ENCODE measurements around the gene FANCF. TPM values are rescaled to one million over a fixed set of nuclear protein-coding genes. Genes with fewer than 3 reads are reported as not detected.

Gene FANCF
- total and polyA plus RNA-seq, 2 donors (not counting 1 experiment from before 2014, with no cell fraction given), result 4.3 to 26.6 TPM

DNA sequence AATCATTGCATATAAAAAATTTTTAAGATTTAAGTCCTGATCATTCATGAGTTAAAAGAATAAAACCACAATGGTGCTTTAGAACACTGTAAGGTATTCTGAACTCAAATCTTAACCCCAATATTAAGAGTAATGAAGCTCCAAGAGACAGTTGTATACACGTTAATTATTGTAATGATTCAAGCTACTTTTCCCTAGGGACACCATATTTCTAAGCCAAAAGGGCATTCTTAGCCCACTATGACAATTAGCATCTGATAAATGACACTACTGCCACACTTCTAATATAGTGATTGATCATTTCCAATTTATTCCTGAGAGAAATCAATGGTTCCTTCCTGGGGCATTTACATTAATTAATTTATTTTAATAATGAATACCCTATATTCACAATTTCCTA is 21.7 kb downstream of the FANCF start:
- Histone ChIP-seq H2AFZ (ENCODE audit: insufficient read depth, low read depth, low read length, poor library complexity, severe bottlenecking) (no peak overlapping the region), H3K4me1 (ENCODE audit: control insufficient read depth in 2 of 2, insufficient read depth in 2 of 2, low read length in 2 of 2) (no peaks in the 10 kb centered on the region), H3K4me2 (replicated peaks; ENCODE audit: low read depth, low read length, poor library complexity, severe bottlenecking) (no peak overlapping the region), H4K20me1 (ENCODE audit: control insufficient read depth, insufficient read depth, low read length, poor library complexity, severe bottlenecking) (no peaks in the 10 kb centered on the region), H3K27ac (ENCODE audit: low read length in 2 of 2) (no peak overlapping the region), H3K9ac (ENCODE audit: low read length) (no peak overlapping the region), H3K36me3 (replicated peaks in 1 of 2; ENCODE audit: control extremely low read depth in 1 of 2, control insufficient read depth in 1 of 2, extremely low read depth in 1 of 2, insufficient read depth in 2 of 2, low read length in 1 of 2) (no peaks in the 10 kb centered on the region), H3K79me2 (ENCODE audit: control insufficient read depth, insufficient read depth, low read length) (no peaks in the 10 kb centered on the region), H3K27me3 (replicated peaks in 1 of 4; ENCODE audit: control extremely low read depth in 1 of 4, control insufficient read depth in 3 of 4, insufficient read depth in 4 of 4, low read length in 3 of 4) (peaks cover 0 to 6% (median 0%) of the 10 kb centered on the region in 4 experiments), H3K9me3 (ENCODE audit: control extremely low read depth in 1 of 3, control insufficient read depth in 2 of 3, insufficient read depth in 1 of 3, low read length in 2 of 3) (no peaks in the 10 kb centered on the region), H3K4me3 (ENCODE audit: control extremely low read depth in 1 of 5, extremely low read depth in 1 of 5, insufficient read depth in 1 of 5, low read depth in 2 of 5, low read length in 4 of 5) (no peak overlapping the region)
- Mint-ChIP-seq H3K27me3 (peaks cover 9% of the 10 kb centered on the region), H3K27ac (no peak overlapping the region), H3K4me3 (no peak overlapping the region), H3K4me1 (no peaks in the 10 kb centered on the region), H3K9me3 (ENCODE audit: insufficient read depth) (no peaks in the 10 kb centered on the region)
- ChIA-PET CTCF (no interaction called here), POLR2A (no interaction called here)
- ATAC-seq (ENCODE audit: low read depth) (no peak), DNase-seq (no peak)
- intact Hi-C loops (cut with micrococcal nuclease), result no loop called here
- WGBS (ENCODE audit: insufficient coverage), result no CpG with 5 or more reads among the region's 1 CpG
- TF ChIP-seq EZH2 (IDR thresholded peaks at IDR 0.05; ENCODE audit: borderline replicate concordance, insufficient read depth, low read depth, low read length, poor library complexity, severe bottlenecking), result no peak
- TF ChIP-seq, protein P1, sequence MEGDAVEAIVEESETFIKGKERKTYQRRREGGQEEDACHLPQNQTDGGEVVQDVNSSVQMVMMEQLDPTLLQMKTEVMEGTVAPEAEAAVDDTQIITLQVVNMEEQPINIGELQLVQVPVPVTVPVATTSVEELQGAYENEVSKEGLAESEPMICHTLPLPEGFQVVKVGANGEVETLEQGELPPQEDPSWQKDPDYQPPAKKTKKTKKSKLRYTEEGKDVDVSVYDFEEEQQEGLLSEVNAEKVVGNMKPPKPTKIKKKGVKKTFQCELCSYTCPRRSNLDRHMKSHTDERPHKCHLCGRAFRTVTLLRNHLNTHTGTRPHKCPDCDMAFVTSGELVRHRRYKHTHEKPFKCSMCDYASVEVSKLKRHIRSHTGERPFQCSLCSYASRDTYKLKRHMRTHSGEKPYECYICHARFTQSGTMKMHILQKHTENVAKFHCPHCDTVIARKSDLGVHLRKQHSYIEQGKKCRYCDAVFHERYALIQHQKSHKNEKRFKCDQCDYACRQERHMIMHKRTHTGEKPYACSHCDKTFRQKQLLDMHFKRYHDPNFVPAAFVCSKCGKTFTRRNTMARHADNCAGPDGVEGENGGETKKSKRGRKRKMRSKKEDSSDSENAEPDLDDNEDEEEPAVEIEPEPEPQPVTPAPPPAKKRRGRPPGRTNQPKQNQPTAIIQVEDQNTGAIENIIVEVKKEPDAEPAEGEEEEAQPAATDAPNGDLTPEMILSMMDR (IDR thresholded peaks at IDR 0.05), result no peak

GRCh38 chr11:22602504-22602903 is 23.1 kb downstream of the FANCF start:
- Mint-ChIP-seq H3K27ac (no peak overlapping the region), H3K9me3 (ENCODE audit: insufficient read depth) (no peaks in the 10 kb centered on the region), H3K27me3 (peaks cover 9% of the 10 kb centered on the region), H3K4me1 (no peaks in the 10 kb centered on the region), H3K4me3 (no peak overlapping the region)
- ChIA-PET POLR2A (no interaction called here), CTCF (no interaction called here)
- no peak overlapping the region for H2AFZ ChIP-seq (ENCODE audit: insufficient read depth, low read depth, low read length, poor library complexity, severe bottlenecking)
- no peaks in the 10 kb centered on the region for H4K20me1 ChIP-seq (ENCODE audit: control insufficient read depth, insufficient read depth, low read length, poor library complexity, severe bottlenecking)
- TF ChIP-seq EZH2 (IDR thresholded peaks at IDR 0.05; ENCODE audit: borderline replicate concordance, insufficient read depth, low read depth, low read length, poor library complexity, severe bottlenecking), result no peak
- TF ChIP-seq, protein P1 (IDR thresholded peaks at IDR 0.05), result no peak
- H3K9ac ChIP-seq (ENCODE audit: low read length), result no peak overlapping the region
- no peaks in the 10 kb centered on the region for H3K79me2 ChIP-seq (ENCODE audit: control insufficient read depth, insufficient read depth, low read length)
- no peaks in the 10 kb centered on the region for H3K36me3 ChIP-seq (replicated peaks in 1 of 2; ENCODE audit: control extremely low read depth in 1 of 2, control insufficient read depth in 1 of 2, extremely low read depth in 1 of 2, insufficient read depth in 2 of 2, low read length in 1 of 2)
- intact Hi-C loops (cut with micrococcal nuclease), result no loop called here
- no peak overlapping the region for H3K27ac ChIP-seq (ENCODE audit: low read length in 2 of 2)
- DNase-seq (no peak), ATAC-seq (ENCODE audit: low read depth) (no peak)
- no peak overlapping the region for H3K4me2 ChIP-seq (replicated peaks; ENCODE audit: low read depth, low read length, poor library complexity, severe bottlenecking)
- H3K4me3 ChIP-seq (ENCODE audit: control extremely low read depth in 1 of 5, extremely low read depth in 1 of 5, insufficient read depth in 1 of 5, low read depth in 2 of 5, low read length in 4 of 5), result no peak overlapping the region
- H3K4me1 ChIP-seq (ENCODE audit: control insufficient read depth in 2 of 2, insufficient read depth in 2 of 2, low read length in 2 of 2), result no peaks in the 10 kb centered on the region
- H3K9me3 ChIP-seq (ENCODE audit: control extremely low read depth in 1 of 3, control insufficient read depth in 2 of 3, insufficient read depth in 1 of 3, low read length in 2 of 3), result no peaks in the 10 kb centered on the region
- H3K27me3 ChIP-seq (replicated peaks in 1 of 4; ENCODE audit: control extremely low read depth in 1 of 4, control insufficient read depth in 3 of 4, insufficient read depth in 4 of 4, low read length in 3 of 4), result peaks cover 0 to 7% (median 0%) of the 10 kb centered on the region in 4 experiments

Measured in B cell (primary cell).